ENCODE data around the gene VPS36. TPM values are rescaled to one million over a fixed set of nuclear protein-coding genes. Genes with fewer than 3 reads are reported as not detected.

VPS36 gene
- total and polyA plus RNA-seq, 2 of the 13 experiments (the other 11 are each of a cell fraction or from before 2014, with no cell fraction given), result 17.2 to 22.4 TPM

DNA sequence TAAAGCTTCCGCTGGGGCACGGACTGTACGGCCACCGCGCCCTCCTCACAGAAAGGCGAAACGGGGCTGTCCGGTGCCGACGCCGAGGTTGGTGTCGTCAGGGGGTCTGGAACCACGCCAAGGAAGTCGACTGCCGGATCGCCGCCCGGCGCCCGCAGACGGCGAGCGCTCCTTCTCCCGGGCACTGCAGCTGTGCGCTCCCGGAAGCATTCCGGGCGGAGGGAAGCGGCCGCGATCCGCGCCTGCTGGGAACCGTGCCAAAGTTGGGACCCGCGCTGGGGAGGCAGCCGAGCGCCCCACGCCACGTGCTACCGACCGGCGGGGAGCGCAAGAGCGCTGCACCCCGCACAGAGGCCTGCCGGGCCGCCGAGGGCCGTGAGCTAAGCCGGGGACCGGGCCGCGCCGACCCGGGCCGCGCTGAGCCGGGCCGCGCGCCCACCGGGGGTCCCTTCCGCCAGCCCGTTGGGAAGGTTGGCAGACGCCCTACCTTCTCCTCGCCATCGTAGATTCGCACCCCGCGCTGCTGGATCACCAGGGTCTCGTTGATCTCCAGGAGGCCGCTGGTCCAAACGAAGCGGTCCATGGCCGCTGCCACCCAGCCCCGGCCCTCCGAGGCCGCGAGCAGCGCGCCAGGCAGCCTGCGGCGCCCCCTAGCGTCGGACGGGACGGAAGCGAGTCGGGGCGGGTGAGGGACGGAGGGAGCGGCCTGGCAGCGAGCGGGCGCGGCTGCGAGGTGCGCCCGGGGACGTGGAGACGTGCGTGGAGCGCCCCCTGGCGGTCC, at the start of gene VPS36 (continued):
- TF ChIP-seq ARHGAP35 (CRISPR knock-in tag; IDR thresholded peaks at IDR 0.05; ENCODE audit: borderline replicate concordance) (no peak), POLR2A (IDR thresholded peaks at IDR 0.05; ENCODE audit: insufficient read depth in 1 of 2, low read depth in 2 of 2, low read length in 2 of 2) (peak in 1 of 2 experiments; percentile 90; a peak in 2 of 4 replicates), NR2F2 (IDR thresholded peaks at IDR 0.05; ENCODE audit: borderline replicate concordance, low read depth) (no peak; the same call in 1 of the 2 replicates), HOXA9 (CRISPR knock-in tag; IDR thresholded peaks at IDR 0.05; ENCODE audit: borderline replicate concordance) (no peak; the same call in 1 of the 2 replicates), NFYB (CRISPR knock-in tag; IDR thresholded peaks at IDR 0.05) (peak; percentile 26; the same call in 1 of the 2 replicates), ZNF343 (CRISPR knock-in tag; IDR thresholded peaks at IDR 0.05) (peak; percentile 49; the same call in 1 of the 2 replicates), TOPORS (CRISPR knock-in tag; IDR thresholded peaks at IDR 0.05) (no peak), ZNF350 (CRISPR knock-in tag; IDR thresholded peaks at IDR 0.05; ENCODE audit: borderline replicate concordance, low read depth) (peak; percentile 28; the same call in 1 of the 2 replicates), SP140L (CRISPR knock-in tag; IDR thresholded peaks at IDR 0.05; ENCODE audit: borderline replicate concordance) (no peak), CENPX (CRISPR knock-in tag; IDR thresholded peaks at IDR 0.05) (no peak), SRSF9 (IDR thresholded peaks at IDR 0.05; ENCODE audit: borderline replicate concordance, insufficient read depth, low read depth, low read length, poor library complexity, severe bottlenecking) (no peak), GZF1 (CRISPR knock-in tag; IDR thresholded peaks at IDR 0.05) (no peak), ZNF17 (CRISPR knock-in tag; IDR thresholded peaks at IDR 0.05) (no peak), JDP2 (CRISPR knock-in tag; IDR thresholded peaks at IDR 0.05; ENCODE audit: borderline replicate concordance) (no peak), KDM2A (CRISPR knock-in tag; IDR thresholded peaks at IDR 0.05; ENCODE audit: borderline replicate concordance, low read depth) (peak; percentile 90), ZMAT3 (CRISPR knock-in tag; conservative IDR thresholded peaks at IDR 0.05) (peak; percentile 62; the same call in 1 of the 2 replicates), HNRNPK (IDR thresholded peaks at IDR 0.05; ENCODE audit: low read depth, low read length, poor library complexity, severe bottlenecking) (no peak), GPN1 (CRISPR knock-in tag; IDR thresholded peaks at IDR 0.05; ENCODE audit: borderline replicate concordance) (no peak)
- TF ChIP-seq, protein P1, sequence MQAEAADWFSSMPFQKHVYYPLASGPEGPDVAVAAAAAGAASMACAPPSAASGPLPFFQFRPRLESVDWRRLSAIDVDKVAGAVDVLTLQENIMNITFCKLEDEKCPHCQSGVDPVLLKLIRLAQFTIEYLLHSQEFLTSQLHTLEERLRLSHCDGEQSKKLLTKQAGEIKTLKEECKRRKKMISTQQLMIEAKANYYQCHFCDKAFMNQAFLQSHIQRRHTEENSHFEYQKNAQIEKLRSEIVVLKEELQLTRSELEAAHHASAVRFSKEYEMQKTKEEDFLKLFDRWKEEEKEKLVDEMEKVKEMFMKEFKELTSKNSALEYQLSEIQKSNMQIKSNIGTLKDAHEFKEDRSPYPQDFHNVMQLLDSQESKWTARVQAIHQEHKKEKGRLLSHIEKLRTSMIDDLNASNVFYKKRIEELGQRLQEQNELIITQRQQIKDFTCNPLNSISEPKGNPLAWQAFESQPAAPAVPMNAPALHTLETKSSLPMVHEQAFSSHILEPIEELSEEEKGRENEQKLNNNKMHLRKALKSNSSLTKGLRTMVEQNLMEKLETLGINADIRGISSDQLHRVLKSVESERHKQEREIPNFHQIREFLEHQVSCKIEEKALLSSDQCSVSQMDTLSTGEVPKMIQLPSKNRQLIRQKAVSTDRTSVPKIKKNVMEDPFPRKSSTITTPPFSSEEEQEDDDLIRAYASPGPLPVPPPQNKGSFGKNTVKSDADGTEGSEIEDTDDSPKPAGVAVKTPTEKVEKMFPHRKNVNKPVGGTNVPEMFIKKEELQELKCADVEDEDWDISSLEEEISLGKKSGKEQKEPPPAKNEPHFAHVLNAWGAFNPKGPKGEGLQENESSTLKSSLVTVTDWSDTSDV (CRISPR knock-in tag; IDR thresholded peaks at IDR 0.05), result 0 out of 2 replicates have a peak, but pooled peaks have one; percentile 36
- TF ChIP-seq, protein P2, sequence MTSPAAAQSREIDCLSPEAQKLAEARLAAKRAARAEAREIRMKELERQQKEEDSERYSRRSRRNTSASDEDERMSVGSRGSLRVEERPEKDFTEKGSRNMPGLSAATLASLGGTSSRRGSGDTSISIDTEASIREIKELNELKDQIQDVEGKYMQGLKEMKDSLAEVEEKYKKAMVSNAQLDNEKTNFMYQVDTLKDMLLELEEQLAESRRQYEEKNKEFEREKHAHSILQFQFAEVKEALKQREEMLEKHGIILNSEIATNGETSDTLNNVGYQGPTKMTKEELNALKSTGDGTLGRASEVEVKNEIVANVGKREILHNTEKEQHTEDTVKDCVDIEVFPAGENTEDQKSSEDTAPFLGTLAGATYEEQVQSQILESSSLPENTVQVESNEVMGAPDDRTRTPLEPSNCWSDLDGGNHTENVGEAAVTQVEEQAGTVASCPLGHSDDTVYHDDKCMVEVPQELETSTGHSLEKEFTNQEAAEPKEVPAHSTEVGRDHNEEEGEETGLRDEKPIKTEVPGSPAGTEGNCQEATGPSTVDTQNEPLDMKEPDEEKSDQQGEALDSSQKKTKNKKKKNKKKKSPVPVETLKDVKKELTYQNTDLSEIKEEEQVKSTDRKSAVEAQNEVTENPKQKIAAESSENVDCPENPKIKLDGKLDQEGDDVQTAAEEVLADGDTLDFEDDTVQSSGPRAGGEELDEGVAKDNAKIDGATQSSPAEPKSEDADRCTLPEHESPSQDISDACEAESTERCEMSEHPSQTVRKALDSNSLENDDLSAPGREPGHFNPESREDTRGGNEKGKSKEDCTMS (CRISPR knock-in tag; conservative IDR thresholded peaks at IDR 0.05), result no peak
- TF ChIP-seq, protein P3, sequence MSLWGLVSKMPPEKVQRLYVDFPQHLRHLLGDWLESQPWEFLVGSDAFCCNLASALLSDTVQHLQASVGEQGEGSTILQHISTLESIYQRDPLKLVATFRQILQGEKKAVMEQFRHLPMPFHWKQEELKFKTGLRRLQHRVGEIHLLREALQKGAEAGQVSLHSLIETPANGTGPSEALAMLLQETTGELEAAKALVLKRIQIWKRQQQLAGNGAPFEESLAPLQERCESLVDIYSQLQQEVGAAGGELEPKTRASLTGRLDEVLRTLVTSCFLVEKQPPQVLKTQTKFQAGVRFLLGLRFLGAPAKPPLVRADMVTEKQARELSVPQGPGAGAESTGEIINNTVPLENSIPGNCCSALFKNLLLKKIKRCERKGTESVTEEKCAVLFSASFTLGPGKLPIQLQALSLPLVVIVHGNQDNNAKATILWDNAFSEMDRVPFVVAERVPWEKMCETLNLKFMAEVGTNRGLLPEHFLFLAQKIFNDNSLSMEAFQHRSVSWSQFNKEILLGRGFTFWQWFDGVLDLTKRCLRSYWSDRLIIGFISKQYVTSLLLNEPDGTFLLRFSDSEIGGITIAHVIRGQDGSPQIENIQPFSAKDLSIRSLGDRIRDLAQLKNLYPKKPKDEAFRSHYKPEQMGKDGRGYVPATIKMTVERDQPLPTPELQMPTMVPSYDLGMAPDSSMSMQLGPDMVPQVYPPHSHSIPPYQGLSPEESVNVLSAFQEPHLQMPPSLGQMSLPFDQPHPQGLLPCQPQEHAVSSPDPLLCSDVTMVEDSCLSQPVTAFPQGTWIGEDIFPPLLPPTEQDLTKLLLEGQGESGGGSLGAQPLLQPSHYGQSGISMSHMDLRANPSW (CRISPR knock-in tag; IDR thresholded peaks at IDR 0.05; ENCODE audit: borderline replicate concordance), result no peak

Data from HepG2 (cell line).